HepG2 (cell line): ENCODE data around the gene DBN1. TPM values are rescaled to one million over a fixed set of nuclear protein-coding genes. Genes with fewer than 3 reads are reported as not detected.

Experiments
- CEBPB ChIP-seq: IDR thresholded peaks from 2 replicates; pipeline ENCODE4 v1.6.1; 2011; ENCODE audit warnings: low read depth, low read length, improper control_type of control experiment, borderline replicate concordance
- DNMT3B ChIP-seq: conservative IDR thresholded peaks from 2 replicates; pipeline ENCODE4 v1.6.1; 2016; ENCODE audit warnings: missing biosample characterization, control low read depth
- ETV5 ChIP-seq: IDR thresholded peaks from 2 replicates; pipeline ENCODE4 v1.6.1; 2018; ENCODE audit warnings: missing biosample characterization, missing genetic modification reagents, inconsistent platforms, borderline replicate concordance
- HNF4G ChIP-seq, 2 experiments: sonication (generic) in 1 of 2; formaldehyde crosslinking in 1 of 2; IDR thresholded peaks; 2 replicates each; pipeline versions ENCODE4 v1.4.0 to v1.6.1; 2011 to 2020; ENCODE audit warnings: borderline replicate concordance in 2 of 2, low read depth in 2 of 2, mild to moderate bottlenecking in 2 of 2, low read length in 1 of 2, missing genetic modification reagents in 1 of 2, moderate library complexity in 1 of 2
- IRX3 ChIP-seq: sonication (generic); formaldehyde crosslinking; IDR thresholded peaks from 2 replicates; pipeline ENCODE4 v1.8.1; 2023; ENCODE audit warnings: mild to moderate bottlenecking, low read depth, missing genetic modification reagents, borderline replicate concordance
- ISX ChIP-seq: sonication (generic); formaldehyde crosslinking; conservative IDR thresholded peaks from 2 replicates; pipeline ENCODE4 v1.5.0; 2020; ENCODE audit warnings: missing genetic modification reagents
- JUNB ChIP-seq: sonication (generic); formaldehyde crosslinking; IDR thresholded peaks from 2 replicates; pipeline ENCODE4 v1.8.0; 2022; ENCODE audit warnings: missing genetic modification reagents, mild to moderate bottlenecking, borderline replicate concordance
- MED8 ChIP-seq: sonication (generic); formaldehyde crosslinking; IDR thresholded peaks from 2 replicates; pipeline ENCODE4 v1.8.1; 2023; ENCODE audit warnings: mild to moderate bottlenecking, missing genetic modification reagents; ENCODE audit not compliant: insufficient replicate concordance
- MTF1 ChIP-seq: sonication (generic); formaldehyde crosslinking; IDR thresholded peaks from 2 replicates; pipeline ENCODE4 v1.5.0; 2020; ENCODE audit warnings: missing genetic modification reagents
- NFIB ChIP-seq: sonication (generic); formaldehyde crosslinking; IDR thresholded peaks from 2 replicates; pipeline ENCODE4 v1.9.0; 2021; ENCODE audit warnings: missing genetic modification reagents, mild to moderate bottlenecking, borderline replicate concordance
- PTBP1 ChIP-seq: fragments of 200-400 bp; formaldehyde crosslinking; IDR thresholded peaks from 2 replicates; pipeline ENCODE4 v1.6.1; 2018; ENCODE audit warnings: low read length, low read depth; ENCODE audit not compliant: poor library complexity, severe bottlenecking
- SCMH1 ChIP-seq: sonication (generic); formaldehyde crosslinking; IDR thresholded peaks from 2 replicates; pipeline ENCODE4 v1.9.0; 2021; ENCODE audit warnings: missing genetic modification reagents, mild to moderate bottlenecking, borderline replicate concordance
- SIN3A ChIP-seq: IDR thresholded peaks from 2 replicates; pipeline ENCODE4 v1.6.1; 2011; ENCODE audit warnings: low read depth, mild to moderate bottlenecking, control low read depth, low read length, borderline replicate concordance
- SYNCRIP ChIP-seq: fragments of 200-400 bp; formaldehyde crosslinking; IDR thresholded peaks from 2 replicates; pipeline ENCODE4 v1.6.1; 2018; ENCODE audit warnings: mild to moderate bottlenecking, low read depth, low read length; ENCODE audit not compliant: insufficient read depth
- ZFAT ChIP-seq: sonication (generic); formaldehyde crosslinking; conservative IDR thresholded peaks from 2 replicates; pipeline ENCODE4 v1.8.1; 2023; ENCODE audit warnings: missing genetic modification reagents, inconsistent platforms
- ZFP41 ChIP-seq: sonication (generic); formaldehyde crosslinking; IDR thresholded peaks from 2 replicates; pipeline ENCODE4 v1.4.0; 2020; ENCODE audit warnings: mild to moderate bottlenecking, missing genetic modification reagents, borderline replicate concordance
- ZMYM2 ChIP-seq: sonication (generic); formaldehyde crosslinking; IDR thresholded peaks from 2 replicates; pipeline ENCODE4 v1.8.0; 2022; ENCODE audit warnings: mild to moderate bottlenecking, missing genetic modification reagents
- ZNF230 ChIP-seq: sonication (generic); formaldehyde crosslinking; IDR thresholded peaks from 2 replicates; pipeline ENCODE4 v1.4.0; 2020; ENCODE audit warnings: mild to moderate bottlenecking, missing genetic modification reagents
- ZNF264 ChIP-seq: sonication (generic); formaldehyde crosslinking; IDR thresholded peaks from 2 replicates; pipeline ENCODE4 v1.4.0; 2020; ENCODE audit warnings: missing genetic modification reagents
- ZNF564 ChIP-seq: sonication (generic); formaldehyde crosslinking; IDR thresholded peaks from 2 replicates; pipeline ENCODE4 v1.8.1; 2023; ENCODE audit warnings: mild to moderate bottlenecking, missing genetic modification reagents
- ZNF768 ChIP-seq: sonication (generic); formaldehyde crosslinking; IDR thresholded peaks from 2 replicates; pipeline ENCODE4 v1.4.0; 2020; ENCODE audit warnings: missing genetic modification reagents
- ZNF776 ChIP-seq: sonication (generic); formaldehyde crosslinking; IDR thresholded peaks from 2 replicates; pipeline ENCODE4 v1.4.0; 2020; ENCODE audit warnings: mild to moderate bottlenecking, missing genetic modification reagents
- polyA plus RNA-seq, 8 experiments: library from polyadenylated mRNA; depleted of rRNA in 3 of 8; stranded (reverse) in 7 of 8; unstranded in 1 of 8; fragments of >200 nt; fragmentation: Illumina TruSeq in 4 of 8; extraction: Trizol in 4 of 8; gene quantifications; 2 replicates each; pipeline versions ENCODE4 v1.2.1 to v1.2.3, GENCODE V29; 2011 to 2016; ENCODE audit warnings: low read depth in 4 of 8, missing spikeins in 1 of 8, mixed read lengths in 1 of 8; ENCODE audit not compliant: insufficient read depth in 1 of 8
- total RNA-seq, 5 experiments: library from RNA; depleted of rRNA; stranded (reverse); fragments of >200 nt; fragmentation: Illumina TruSeq; extraction: Trizol; gene quantifications; 2 replicates each; pipeline ENCODE4 v1.2.3, GENCODE V29; 2016; ENCODE audit warnings: low read depth in 1 of 5
- TF ChIP-seq, protein P1 (sequence below): sonication (generic); formaldehyde crosslinking; IDR thresholded peaks from 2 replicates; pipeline ENCODE4 v1.4.0; 2020; ENCODE audit warnings: mild to moderate bottlenecking, missing genetic modification reagents
- TF ChIP-seq, protein P2 (sequence below): sonication (generic); formaldehyde crosslinking; IDR thresholded peaks from 2 replicates; pipeline ENCODE4; 2020; ENCODE audit warnings: missing genetic modification reagents, mild to moderate bottlenecking, borderline replicate concordance
- TF ChIP-seq, protein P3 (sequence below): IDR thresholded peaks from 2 replicates; pipeline ENCODE4 v1.6.1; 2016; ENCODE audit warnings: missing compliant biosample characterization, missing genetic modification reagents, borderline replicate concordance

DBN1 gene
- total and polyA plus RNA-seq, 2 of the 13 experiments (the other 11 are each of a cell fraction or from before 2014, with no cell fraction given), result 27.0 to 37.3 TPM

DNA sequence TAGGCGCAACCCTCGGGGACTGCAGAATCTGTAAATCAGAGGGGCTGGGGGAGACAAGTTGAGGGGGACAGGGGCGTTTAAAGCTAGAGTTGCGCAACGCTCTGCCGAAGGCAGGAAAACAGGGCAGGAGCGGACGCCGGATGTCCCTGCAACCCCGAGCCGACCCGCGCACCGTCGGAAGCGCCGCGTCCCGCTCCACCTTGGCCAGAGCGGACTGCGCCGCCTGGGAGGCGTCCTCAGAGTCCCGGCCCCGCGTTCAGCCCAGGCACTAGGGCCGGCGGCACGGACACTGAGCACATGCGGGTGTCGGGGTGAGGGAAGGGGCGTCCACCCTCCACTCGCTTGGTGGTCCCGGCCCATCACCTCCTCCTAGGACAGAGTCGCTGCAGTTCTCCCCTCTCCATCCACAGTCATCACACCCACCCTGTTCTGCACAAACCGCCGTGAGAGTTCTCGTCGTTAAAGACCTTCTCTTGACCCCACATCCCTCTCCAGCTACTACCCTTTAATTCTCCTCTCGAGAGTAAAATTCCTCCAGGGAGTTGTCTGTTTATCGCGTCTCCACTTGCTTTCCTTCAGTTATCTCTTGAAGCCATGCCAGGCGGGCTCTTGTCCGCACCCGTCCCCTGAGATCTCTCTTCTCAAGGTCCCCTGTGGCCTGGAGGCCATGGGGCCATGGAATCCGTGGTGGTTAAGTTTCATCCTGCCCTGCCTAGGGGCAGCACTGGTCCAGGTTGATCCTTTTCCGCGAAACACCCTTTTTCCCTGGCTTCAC lies 24.8 kb upstream of the DBN1 start (continued):
- TF ChIP-seq SIN3A (peak; percentile 1; the same call in 1 of the 2 replicates), CEBPB (peak; percentile 94), ZNF768 (CRISPR knock-in tag) (0 out of 2 replicates have a peak, but pooled peaks have one; percentile 25), IRX3 (0 out of 2 replicates have a peak, but pooled peaks have one; percentile 10), ZNF776 (0 out of 2 replicates have a peak, but pooled peaks have one; percentile 55), NFIB (CRISPR knock-in tag) (no peak), ZMYM2 (peak; percentile 38), ZNF230 (CRISPR knock-in tag) (0 out of 2 replicates have a peak, but pooled peaks have one; percentile 7), MED8 (CRISPR knock-in tag) (no peak), PTBP1 (peak; percentile 7), MTF1 (no peak), ZFP41 (CRISPR knock-in tag) (no peak), HNF4G (IDR thresholded peaks at IDR 0.05; ENCODE audit: borderline replicate concordance, low read depth, low read length) (no peak), HNF4G (CRISPR knock-in tag; IDR thresholded peaks at IDR 0.05; ENCODE audit: borderline replicate concordance, low read depth) (no peak), ISX (CRISPR knock-in tag) (no peak), ZNF564 (CRISPR knock-in tag) (0 out of 2 replicates have a peak, but pooled peaks have one; percentile 67), SYNCRIP (no peak), ETV5 (CRISPR knock-in tag) (peak; percentile 46; the same call in 1 of the 2 replicates), SCMH1 (no peak), JUNB (CRISPR knock-in tag) (no peak), DNMT3B (no peak; the same call in 1 of the 2 replicates), ZFAT (CRISPR knock-in tag) (no peak), ZNF264 (no peak)
- TF ChIP-seq, protein P1, sequence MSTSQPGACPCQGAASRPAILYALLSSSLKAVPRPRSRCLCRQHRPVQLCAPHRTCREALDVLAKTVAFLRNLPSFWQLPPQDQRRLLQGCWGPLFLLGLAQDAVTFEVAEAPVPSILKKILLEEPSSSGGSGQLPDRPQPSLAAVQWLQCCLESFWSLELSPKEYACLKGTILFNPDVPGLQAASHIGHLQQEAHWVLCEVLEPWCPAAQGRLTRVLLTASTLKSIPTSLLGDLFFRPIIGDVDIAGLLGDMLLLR (CRISPR knock-in tag), result no peak
- TF ChIP-seq, protein P2, sequence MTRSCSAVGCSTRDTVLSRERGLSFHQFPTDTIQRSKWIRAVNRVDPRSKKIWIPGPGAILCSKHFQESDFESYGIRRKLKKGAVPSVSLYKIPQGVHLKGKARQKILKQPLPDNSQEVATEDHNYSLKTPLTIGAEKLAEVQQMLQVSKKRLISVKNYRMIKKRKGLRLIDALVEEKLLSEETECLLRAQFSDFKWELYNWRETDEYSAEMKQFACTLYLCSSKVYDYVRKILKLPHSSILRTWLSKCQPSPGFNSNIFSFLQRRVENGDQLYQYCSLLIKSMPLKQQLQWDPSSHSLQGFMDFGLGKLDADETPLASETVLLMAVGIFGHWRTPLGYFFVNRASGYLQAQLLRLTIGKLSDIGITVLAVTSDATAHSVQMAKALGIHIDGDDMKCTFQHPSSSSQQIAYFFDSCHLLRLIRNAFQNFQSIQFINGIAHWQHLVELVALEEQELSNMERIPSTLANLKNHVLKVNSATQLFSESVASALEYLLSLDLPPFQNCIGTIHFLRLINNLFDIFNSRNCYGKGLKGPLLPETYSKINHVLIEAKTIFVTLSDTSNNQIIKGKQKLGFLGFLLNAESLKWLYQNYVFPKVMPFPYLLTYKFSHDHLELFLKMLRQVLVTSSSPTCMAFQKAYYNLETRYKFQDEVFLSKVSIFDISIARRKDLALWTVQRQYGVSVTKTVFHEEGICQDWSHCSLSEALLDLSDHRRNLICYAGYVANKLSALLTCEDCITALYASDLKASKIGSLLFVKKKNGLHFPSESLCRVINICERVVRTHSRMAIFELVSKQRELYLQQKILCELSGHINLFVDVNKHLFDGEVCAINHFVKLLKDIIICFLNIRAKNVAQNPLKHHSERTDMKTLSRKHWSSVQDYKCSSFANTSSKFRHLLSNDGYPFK, result peak; percentile 35; the same call in 1 of the 2 replicates
- TF ChIP-seq, protein P3, sequence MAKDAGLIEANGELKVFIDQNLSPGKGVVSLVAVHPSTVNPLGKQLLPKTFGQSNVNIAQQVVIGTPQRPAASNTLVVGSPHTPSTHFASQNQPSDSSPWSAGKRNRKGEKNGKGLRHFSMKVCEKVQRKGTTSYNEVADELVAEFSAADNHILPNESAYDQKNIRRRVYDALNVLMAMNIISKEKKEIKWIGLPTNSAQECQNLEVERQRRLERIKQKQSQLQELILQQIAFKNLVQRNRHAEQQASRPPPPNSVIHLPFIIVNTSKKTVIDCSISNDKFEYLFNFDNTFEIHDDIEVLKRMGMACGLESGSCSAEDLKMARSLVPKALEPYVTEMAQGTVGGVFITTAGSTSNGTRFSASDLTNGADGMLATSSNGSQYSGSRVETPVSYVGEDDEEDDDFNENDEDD (CRISPR knock-in tag), result no peak
